IMR-90 (cell line): Measurements from ENCODE around the gene CTNND2. TPM values are rescaled to one million over a fixed set of nuclear protein-coding genes. Genes with fewer than 3 reads are reported as not detected.

ENCODE experiments used
- ATAC-seq: fragments of 200-7000 bp; cut with Tn5 transposase; 2 replicates; pipeline ENCODE4 v1.9.1; 2020; ENCODE audit warnings: low read depth, mild to moderate bottlenecking, moderate library complexity
- BruUV-seq: library from RNA; stranded (reverse); fragments of 400-500 nt; replicated peaks from 2 replicates; lab custom pipeline; 2021; lab: Mats Ljungman, UMichigan
- CTCF ChIA-PET: fragments of 300-600 bp; formaldehyde crosslinking; extraction: SDS; loops from one replicate; lab custom pipeline; 2021; ENCODE audit warnings: antibody characterized with exemption; lab: Yijun Ruan, JAX
- POLR2A ChIA-PET: fragments of 300-600 bp; sonication (Branson Sonifier 250); formaldehyde crosslinking; loops from one replicate; lab custom pipeline; 2022; ENCODE audit warnings: antibody characterized with exemption; ENCODE audit not compliant: unreplicated experiment; lab: Charles Lee
- DNase-seq: peaks from one replicate; pipeline ENCODE4 v3.0.0; 2013
- H2AFZ ChIP-seq: replicated peaks from 2 replicates; pipeline ENCODE3; 2013; ENCODE audit warnings: low read length, mild to moderate bottlenecking; ENCODE audit not compliant: poor library complexity
- H2AK5ac ChIP-seq: 2 replicates; pipeline ENCODE4 v1.6.1; 2013; ENCODE audit warnings: low read depth, low read length, inconsistent platforms
- H2AK9ac ChIP-seq: replicated peaks from 2 replicates; pipeline ENCODE3; 2013; ENCODE audit warnings: mild to moderate bottlenecking, low read depth, low read length, moderate library complexity; ENCODE audit not compliant: poor library complexity
- H2BK120ac ChIP-seq: 2 replicates; pipeline ENCODE4 v1.6.1; 2013; ENCODE audit warnings: low read depth, low read length, inconsistent platforms
- H2BK15ac ChIP-seq: 3 replicates; pipeline ENCODE4 v1.6.1; 2013; ENCODE audit warnings: low read depth, low read length, inconsistent platforms
- H2BK20ac ChIP-seq: 2 replicates; pipeline ENCODE4 v1.6.1; 2013; ENCODE audit warnings: low read depth, mild to moderate bottlenecking, inconsistent platforms, low read length, moderate library complexity
- H2BK5ac ChIP-seq: 2 replicates; pipeline ENCODE4 v1.6.1; 2013; ENCODE audit warnings: mild to moderate bottlenecking, low read depth, low read length, inconsistent platforms; ENCODE audit not compliant: poor library complexity, severe bottlenecking
- H3K14ac ChIP-seq: replicated peaks from 2 replicates; pipeline ENCODE4 v1.6.1; 2013; ENCODE audit warnings: low read depth, low read length, inconsistent platforms
- H3K18ac ChIP-seq: 2 replicates; pipeline ENCODE4 v1.6.1; 2013; ENCODE audit warnings: low read depth, low read length, control low read depth
- H3K23ac ChIP-seq: 2 replicates; pipeline ENCODE4 v1.6.1; 2013; ENCODE audit warnings: low read depth, low read length, inconsistent platforms
- H3K27ac ChIP-seq: 2 replicates; pipeline ENCODE4 v1.5.1; 2013; ENCODE audit warnings: mild to moderate bottlenecking, control low read depth, low read length; ENCODE audit not compliant: insufficient read depth
- H3K27me3 ChIP-seq: 2 replicates; pipeline ENCODE4 v1.6.1; 2013; ENCODE audit warnings: low read length; ENCODE audit not compliant: control insufficient read depth, insufficient read depth
- H3K36me3 ChIP-seq: 2 replicates; pipeline ENCODE4 v1.6.1; 2013; ENCODE audit warnings: low read length, mixed read lengths; ENCODE audit not compliant: control insufficient read depth, insufficient read depth
- H3K4ac ChIP-seq: 2 replicates; pipeline ENCODE4 v1.6.1; 2013; ENCODE audit warnings: low read depth, low read length, inconsistent platforms
- H3K4me1 ChIP-seq: 2 replicates; pipeline ENCODE4 v1.6.1; 2013; ENCODE audit warnings: low read length, mixed read lengths; ENCODE audit not compliant: control insufficient read depth, insufficient read depth
- H3K4me2 ChIP-seq: 2 replicates; pipeline ENCODE4 v1.6.1; 2013; ENCODE audit warnings: low read depth, mild to moderate bottlenecking, control low read depth, low read length, moderate library complexity
- H3K4me3 ChIP-seq: 2 replicates; pipeline ENCODE4 v1.5.1; 2013; ENCODE audit warnings: low read depth, mild to moderate bottlenecking, control low read depth, low read length, moderate library complexity; ENCODE audit not compliant: insufficient read depth
- H3K56ac ChIP-seq: 2 replicates; pipeline ENCODE4 v1.6.1; 2013; ENCODE audit warnings: low read length, inconsistent platforms; ENCODE audit not compliant: insufficient read depth; ENCODE audit errors: extremely low read depth
- H3K79me1 ChIP-seq, 2 experiments: 2 replicates each; pipeline ENCODE4 v1.6.1; 2013; ENCODE audit warnings: low read length in 2 of 2, inconsistent platforms in 1 of 2, low read depth in 1 of 2
- H3K9ac ChIP-seq: 2 replicates; pipeline ENCODE4 v1.6.1; 2013; ENCODE audit warnings: low read depth, low read length, control low read depth
- H3K9me1 ChIP-seq: 2 replicates; pipeline ENCODE4 v1.6.1; 2013; ENCODE audit warnings: low read length, inconsistent platforms; ENCODE audit not compliant: insufficient read depth
- H3K9me3 ChIP-seq: 2 replicates; pipeline ENCODE4 v1.6.1; 2013; ENCODE audit warnings: low read length; ENCODE audit not compliant: control insufficient read depth, insufficient read depth
- H4K20me1 ChIP-seq: 2 replicates; pipeline ENCODE4 v1.6.1; 2013; ENCODE audit warnings: low read length, inconsistent platforms; ENCODE audit not compliant: insufficient read depth
- H4K5ac ChIP-seq: 2 replicates; pipeline ENCODE4 v1.6.1; 2013; ENCODE audit warnings: mild to moderate bottlenecking, low read depth, low read length, control low read depth
- H4K8ac ChIP-seq, 2 experiments: 2 replicates each; pipeline ENCODE4 v1.6.1; 2013; ENCODE audit warnings: low read depth in 2 of 2, low read length in 2 of 2, control low read depth in 1 of 2, inconsistent platforms in 1 of 2
- H4K91ac ChIP-seq: 2 replicates; pipeline ENCODE4 v1.6.1; 2013; ENCODE audit warnings: low read depth, low read length, inconsistent platforms; ENCODE audit not compliant: insufficient read depth
- BHLHE40 ChIP-seq: fragments of 150-350 bp; IDR thresholded peaks from 2 replicates; pipeline ENCODE4 v1.6.1; 2016; ENCODE audit warnings: mild to moderate bottlenecking, low read depth, low read length
- CEBPB ChIP-seq: IDR thresholded peaks from 2 replicates; pipeline ENCODE4 v1.6.1; 2012; ENCODE audit warnings: low read depth, low read length, improper control_type of control experiment
- CHD1 ChIP-seq: IDR thresholded peaks from 2 replicates; pipeline ENCODE4 v1.6.1; 2012; ENCODE audit warnings: low read depth, low read length, improper control_type of control experiment
- ELK1 ChIP-seq: fragments of 150-350 bp; IDR thresholded peaks from 2 replicates; pipeline ENCODE4 v1.6.1; 2016; ENCODE audit warnings: low read depth, mild to moderate bottlenecking, low read length, moderate library complexity, borderline replicate concordance
- FOS ChIP-seq: fragments of 150-350 bp; IDR thresholded peaks from 2 replicates; pipeline ENCODE4 v1.6.1; 2016; ENCODE audit warnings: low read depth, low read length
- MAFK ChIP-seq: IDR thresholded peaks from 2 replicates; pipeline ENCODE4 v1.6.1; 2012; ENCODE audit warnings: low read depth, low read length, improper control_type of control experiment
- MAZ ChIP-seq: IDR thresholded peaks from 2 replicates; pipeline ENCODE4 v1.6.1; 2012; ENCODE audit warnings: low read depth, mild to moderate bottlenecking, low read length, improper control_type of control experiment, moderate library complexity, borderline replicate concordance
- MXI1 ChIP-seq: IDR thresholded peaks from 2 replicates; pipeline ENCODE4 v1.6.1; 2012; ENCODE audit warnings: low read depth, mild to moderate bottlenecking, low read length, moderate library complexity, borderline replicate concordance
- NFE2L2 ChIP-seq: fragments of 150-350 bp; IDR thresholded peaks from 2 replicates; pipeline ENCODE4 v1.6.1; 2016; ENCODE audit warnings: low read depth, mild to moderate bottlenecking, low read length
- POLR2A ChIP-seq: IDR thresholded peaks from 2 replicates; pipeline ENCODE4 v1.6.1; 2012; ENCODE audit warnings: mild to moderate bottlenecking, low read depth, low read length
- RAD21 ChIP-seq: IDR thresholded peaks from 2 replicates; pipeline ENCODE4 v1.6.1; 2012; ENCODE audit warnings: low read length, improper control_type of control experiment
- RCOR1 ChIP-seq: IDR thresholded peaks from 2 replicates; pipeline ENCODE4 v1.6.1; 2012; ENCODE audit warnings: mild to moderate bottlenecking, low read length, improper control_type of control experiment; ENCODE audit not compliant: insufficient replicate concordance
- RFX5 ChIP-seq: IDR thresholded peaks from 2 replicates; pipeline ENCODE4 v1.8.0; 2012; ENCODE audit warnings: low read depth, mild to moderate bottlenecking, low read length, moderate library complexity
- SMC3 ChIP-seq: fragments of 150-350 bp; IDR thresholded peaks from 2 replicates; pipeline ENCODE4 v1.6.1; 2016; ENCODE audit warnings: low read depth, mild to moderate bottlenecking, antibody characterized with exemption, low read length, moderate library complexity
- WGBS, 2 experiments: methylation state at CpG; one replicate each; pipeline versions ENCODE4 v1.1.5 to v1.1.7; 2013; ENCODE audit warnings: missing lambda C conversion rate in 2 of 2; ENCODE audit not compliant: insufficient read length in 1 of 2; ENCODE audit errors: extremely low coverage in 2 of 2; 5-methylcytosine and 5-hydroxymethylcytosine counted together
- dilution Hi-C: fragments of 300-500 bp; cut with HindIII; formaldehyde crosslinking; loops from one replicate; pipeline ENCODE4 v1.14.3; 2018; ENCODE audit warnings: low sequenced_read_pairs; ENCODE audit not compliant: unreplicated experiment
- in situ Hi-C: fragments of 300-500 bp; cut with MboI; formaldehyde crosslinking; loops from 3 replicates; pipeline ENCODE4 v1.14.3; 2019; ENCODE audit warnings: low sequenced_read_pairs, inconsistent platforms, mixed read lengths
- intact Hi-C: fragments of 100-400 bp; cut with micrococcal nuclease; formaldehyde crosslinking; loops from 2 replicates; pipeline ENCODE4 v1.10.0; 2022
- polyA plus RNA-seq, 3 experiments: library from polyadenylated mRNA; depleted of rRNA; stranded (reverse); fragments of >200 nt; gene quantifications; 2 replicates each; pipeline ENCODE4 v1.2.3, GENCODE V29; 2012; ENCODE audit warnings: low replicate concordance in 1 of 3
- total RNA-seq: library from RNA; depleted of rRNA; stranded (reverse); fragments of >200 nt; gene quantifications from 2 replicates; pipeline ENCODE4 v1.2.3, GENCODE V29; 2012
- TF ChIP-seq, protein P1 (sequence below): fragments of 150-350 bp; IDR thresholded peaks from 2 replicates; pipeline ENCODE4 v1.6.1; 2017; ENCODE audit warnings: mild to moderate bottlenecking, antibody characterized with exemption, low read length, low read depth
- TF ChIP-seq, protein P2 (sequence below): conservative IDR thresholded peaks from 2 replicates; pipeline ENCODE4 v1.5.1; 2012; ENCODE audit warnings: mild to moderate bottlenecking, low read depth, low read length, improper control_type of control experiment

CTNND2 gene
- total and polyA plus RNA-seq, 2 of the 4 experiments (the other 2 are of a cell fraction) = not detected

DNA sequence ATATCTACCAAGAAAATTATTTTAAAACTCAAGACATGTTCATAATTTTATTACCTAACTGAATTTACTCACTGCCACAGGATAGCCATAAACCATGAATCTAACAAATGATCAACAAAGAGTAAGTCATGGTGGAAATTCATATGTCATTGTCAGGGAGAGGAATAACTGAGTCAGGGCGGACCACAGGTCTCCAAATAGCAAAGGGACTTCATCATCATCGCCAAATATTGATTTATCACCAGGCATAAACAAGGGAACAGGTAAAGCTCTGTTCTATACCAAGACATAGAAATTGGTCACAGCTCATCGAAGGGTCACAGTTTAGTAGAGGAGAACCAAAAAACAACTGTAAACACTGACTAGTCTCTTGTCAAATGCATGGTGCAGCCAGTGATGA lies 94.8 kb downstream of the CTNND2 start:
- CTCF ChIA-PET = no interaction called here
- POLR2A ChIA-PET = no interaction called here
- H2AK9ac ChIP-seq = no peak overlapping the region

More for the DNA sequence above, 94.8 kb downstream of the CTNND2 start:
- DNase-seq = no peak
- no peaks in the 10 kb centered on the region for H3K27me3 ChIP-seq
- peaks cover 2% of the 10 kb centered on the region; the same call in 1 of the 2 replicates for H3K9me3 ChIP-seq
- H3K23ac ChIP-seq = no peak overlapping the region
- H2BK120ac ChIP-seq = no peak overlapping the region
- dilution Hi-C loops (no loop called here), intact Hi-C loops (no loop called here), in situ Hi-C loops (no loop called here)
- no peaks in the 10 kb centered on the region for H3K4me1 ChIP-seq
- no peak overlapping the region for H2BK15ac ChIP-seq
- no peak overlapping the region for H3K27ac ChIP-seq
- BruUV-seq = no TSS peak
- H3K56ac ChIP-seq = no peak overlapping the region
- no peaks in the 10 kb centered on the region for H4K20me1 ChIP-seq
- no peaks in the 10 kb centered on the region for H3K79me1 ChIP-seq
- H3K36me3 ChIP-seq = no peaks in the 10 kb centered on the region
- H2AK5ac ChIP-seq = no peak overlapping the region
- no peak overlapping the region for H3K18ac ChIP-seq
- H4K5ac ChIP-seq = no peak overlapping the region
- no peak overlapping the region for H3K9ac ChIP-seq
- H2BK5ac ChIP-seq = no peak overlapping the region
- H3K4ac ChIP-seq = no peak overlapping the region
- no peak overlapping the region for H4K8ac ChIP-seq
- WGBS, 2 experiments = no CpG with 5 or more reads among the region's 3 CpGs
- no peak overlapping the region for H3K14ac ChIP-seq
- no peak for ATAC-seq
- no peak for TF ChIP-seq RFX5
- TF ChIP-seq ELK1 = no peak
- TF ChIP-seq SMC3 = no peak
- no peak for TF ChIP-seq RAD21
- TF ChIP-seq, protein P1, sequence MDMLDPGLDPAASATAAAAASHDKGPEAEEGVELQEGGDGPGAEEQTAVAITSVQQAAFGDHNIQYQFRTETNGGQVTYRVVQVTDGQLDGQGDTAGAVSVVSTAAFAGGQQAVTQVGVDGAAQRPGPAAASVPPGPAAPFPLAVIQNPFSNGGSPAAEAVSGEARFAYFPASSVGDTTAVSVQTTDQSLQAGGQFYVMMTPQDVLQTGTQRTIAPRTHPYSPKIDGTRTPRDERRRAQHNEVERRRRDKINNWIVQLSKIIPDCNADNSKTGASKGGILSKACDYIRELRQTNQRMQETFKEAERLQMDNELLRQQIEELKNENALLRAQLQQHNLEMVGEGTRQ = no peak
- no peak for TF ChIP-seq MXI1
- TF ChIP-seq MAZ = no peak
- no peak for TF ChIP-seq MAFK
- TF ChIP-seq NFE2L2 = no peak
- no peak for TF ChIP-seq BHLHE40
- TF ChIP-seq POLR2A = no peak
- TF ChIP-seq CEBPB = no peak
- no peak for TF ChIP-seq CHD1
- TF ChIP-seq, protein P2, sequence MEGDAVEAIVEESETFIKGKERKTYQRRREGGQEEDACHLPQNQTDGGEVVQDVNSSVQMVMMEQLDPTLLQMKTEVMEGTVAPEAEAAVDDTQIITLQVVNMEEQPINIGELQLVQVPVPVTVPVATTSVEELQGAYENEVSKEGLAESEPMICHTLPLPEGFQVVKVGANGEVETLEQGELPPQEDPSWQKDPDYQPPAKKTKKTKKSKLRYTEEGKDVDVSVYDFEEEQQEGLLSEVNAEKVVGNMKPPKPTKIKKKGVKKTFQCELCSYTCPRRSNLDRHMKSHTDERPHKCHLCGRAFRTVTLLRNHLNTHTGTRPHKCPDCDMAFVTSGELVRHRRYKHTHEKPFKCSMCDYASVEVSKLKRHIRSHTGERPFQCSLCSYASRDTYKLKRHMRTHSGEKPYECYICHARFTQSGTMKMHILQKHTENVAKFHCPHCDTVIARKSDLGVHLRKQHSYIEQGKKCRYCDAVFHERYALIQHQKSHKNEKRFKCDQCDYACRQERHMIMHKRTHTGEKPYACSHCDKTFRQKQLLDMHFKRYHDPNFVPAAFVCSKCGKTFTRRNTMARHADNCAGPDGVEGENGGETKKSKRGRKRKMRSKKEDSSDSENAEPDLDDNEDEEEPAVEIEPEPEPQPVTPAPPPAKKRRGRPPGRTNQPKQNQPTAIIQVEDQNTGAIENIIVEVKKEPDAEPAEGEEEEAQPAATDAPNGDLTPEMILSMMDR = no peak
- no peak for TF ChIP-seq FOS
- no peak for TF ChIP-seq RCOR1
- H2AFZ ChIP-seq = no peak overlapping the region
- H2BK20ac ChIP-seq = no peak overlapping the region
- no peak overlapping the region for H3K4me3 ChIP-seq
- no peaks in the 10 kb centered on the region for H3K9me1 ChIP-seq
- H3K4me2 ChIP-seq = no peak overlapping the region
- no peak overlapping the region for H4K91ac ChIP-seq
